A549 (cell line): ENCODE measurements around the gene MAT2A.

Source experiments
- BCL3 ChIP-seq: fragments of >200 bp; sonication (Bioruptor Twin); formaldehyde crosslinking; IDR thresholded peaks from 3 replicates; pipeline ENCODE4 v1.6.1; 2016
- BHLHE40 ChIP-seq: IDR thresholded peaks from 2 replicates; pipeline ENCODE4 v1.6.1; 2012; ENCODE audit warnings: low read depth, low read length, inconsistent platforms
- CBX8 ChIP-seq: fragments of 200-600 bp; sonication (generic); IDR thresholded peaks from 2 replicates; pipeline ENCODE4 v1.6.1; 2016
- CTCF ChIP-seq: fragments of >200 bp; sonication (Bioruptor Twin); formaldehyde crosslinking; IDR thresholded peaks from 3 replicates; pipeline ENCODE4 v1.5.1; 2016
- EP300 ChIP-seq, 2 experiments: fragments of >200 bp; sonication (Bioruptor Twin); formaldehyde crosslinking; IDR thresholded peaks; 2 replicates in 1 of 2; 3 replicates in 1 of 2; pipeline ENCODE4 v1.6.1; 2016 to 2017
- ESRRA ChIP-seq: fragments of 150-350 bp; IDR thresholded peaks from 2 replicates; pipeline ENCODE4 v1.6.1; 2014; ENCODE audit warnings: mild to moderate bottlenecking, low read length, borderline replicate concordance
- JUN ChIP-seq, 2 experiments: fragments of >200 bp; sonication (Bioruptor Twin); formaldehyde crosslinking; IDR thresholded peaks; 2 replicates in 1 of 2; 3 replicates in 1 of 2; pipeline ENCODE4 v1.6.1; 2016 to 2017
- PHF8 ChIP-seq: fragments of 200-600 bp; sonication (generic); IDR thresholded peaks from 2 replicates; pipeline ENCODE4 v1.6.1; 2016; ENCODE audit warnings: low read depth, mild to moderate bottlenecking, antibody characterized with exemption, moderate library complexity, borderline replicate concordance
- POLR2A ChIP-seq: IDR thresholded peaks from 2 replicates; pipeline ENCODE4 v1.6.1; 2012; ENCODE audit warnings: mild to moderate bottlenecking, low read length
- RCOR1 ChIP-seq: fragments of 150-350 bp; IDR thresholded peaks from 2 replicates; pipeline ENCODE4 v1.6.1; 2014; ENCODE audit warnings: antibody characterized with exemption, low read length, low read depth
- REST ChIP-seq: fragments of 200-600 bp; sonication (generic); IDR thresholded peaks from 2 replicates; pipeline ENCODE4 v1.6.1; 2016; ENCODE audit warnings: antibody characterized with exemption, mild to moderate bottlenecking, moderate library complexity
- RNF2 ChIP-seq: fragments of 200-600 bp; sonication (generic); IDR thresholded peaks from 2 replicates; pipeline ENCODE4 v1.6.1; 2016; ENCODE audit warnings: low read depth, mild to moderate bottlenecking, antibody characterized with exemption, moderate library complexity, borderline replicate concordance

- TF ChIP-seq CTCF (no peak), CBX8 (no peak), POLR2A (no peak), RNF2 (no peak), RCOR1 (no peak), EP300 (IDR thresholded peaks at IDR 0.05) (no peak), JUN (IDR thresholded peaks at IDR 0.05) (no peak), BHLHE40 (no peak), PHF8 (no peak), ESRRA (no peak), BCL3 (no peak), REST (no peak)
Measured at GRCh38 chr2:85490861-85491755, 47.9 kb upstream of the MAT2A start.
